C4-2B (cell line): Measurements from ENCODE around the gene AFAP1L1.

Experiments
- CTCF ChIP-seq: fragments of 450-650 bp; conservative IDR thresholded peaks from 2 replicates; pipeline ENCODE4 v1.5.1; 2017; ENCODE audit warnings: mild to moderate bottlenecking
- ZFX ChIP-seq: fragments of 450-650 bp; IDR thresholded peaks from 2 replicates; pipeline ENCODE4 v1.6.1; 2017

GRCh38 chr5:149338364-149338763, 66.7 kb downstream of the AFAP1L1 start:
- TF ChIP-seq ZFX (no peak), CTCF (no peak)
